RWPE2 (cell line): ENCODE measurements around the gene PHACTR1.

Experiments used
- ATAC-seq: fragments of 200-7000 bp; cut with Tn5 transposase; 3 replicates; pipeline ENCODE4 v1.9.1; 2021; ENCODE audit warnings: low read depth
- DNase-seq: peaks from one replicate; pipeline ENCODE4 v3.0.0-alpha.2; 2020; ENCODE audit warnings: low spot score
- H3K27ac ChIP-seq: fragments of 450-650 bp; 2 replicates; pipeline ENCODE4 v1.5.1; 2017; ENCODE audit warnings: mild to moderate bottlenecking; ENCODE audit not compliant: poor library complexity, severe bottlenecking
- H3K27me3 ChIP-seq: fragments of 250-450 bp; sonication (Bioruptor Pico); 2 replicates; pipeline ENCODE4 v1.5.1; 2021; ENCODE audit warnings: mild to moderate bottlenecking, moderate library complexity; ENCODE audit not compliant: insufficient read depth, poor library complexity, severe bottlenecking
- H3K36me3 ChIP-seq: fragments of 250-450 bp; sonication (Bioruptor Pico); 2 replicates; pipeline ENCODE4 v1.5.1; 2020; ENCODE audit warnings: low read depth, mild to moderate bottlenecking, moderate library complexity
- H3K4me1 ChIP-seq: fragments of 250-450 bp; sonication (Bioruptor Pico); 2 replicates; pipeline ENCODE4 v1.5.1; 2021; ENCODE audit warnings: mild to moderate bottlenecking, moderate library complexity; ENCODE audit not compliant: insufficient read depth, poor library complexity, severe bottlenecking
- H3K4me3 ChIP-seq: fragments of 250-450 bp; sonication (Bioruptor Pico); 2 replicates; pipeline ENCODE4 v1.5.1; 2021; ENCODE audit warnings: mild to moderate bottlenecking, moderate library complexity; ENCODE audit not compliant: severe bottlenecking
- H3K9me3 ChIP-seq: fragments of 250-450 bp; sonication (Bioruptor Pico); 2 replicates; pipeline ENCODE4 v1.5.1; 2021; ENCODE audit warnings: mild to moderate bottlenecking, moderate library complexity; ENCODE audit not compliant: severe bottlenecking
- CTCF ChIP-seq: fragments of 450-650 bp; IDR thresholded peaks from one replicate; pipeline ENCODE4 v1.5.1; 2017; ENCODE audit warnings: mild to moderate bottlenecking, moderate library complexity; ENCODE audit not compliant: poor library complexity, severe bottlenecking

The PHACTR1 gene

GRCh38 chr6:13184089-13184468, 467.5 kb downstream of the PHACTR1 start:
- TF ChIP-seq CTCF = no peak
- peaks cover 3% of the 10 kb centered on the region for H3K27me3 ChIP-seq

GRCh38 chr6:13184547-13184946, 468.0 kb downstream of the PHACTR1 start:
- no peak overlapping the region for H3K4me3 ChIP-seq
- no peak for TF ChIP-seq CTCF
- DNase-seq (no peak), ATAC-seq (no peak)
- peaks cover 3% of the 10 kb centered on the region for H3K27me3 ChIP-seq
- H3K9me3 ChIP-seq = no peaks in the 10 kb centered on the region
- H3K27ac ChIP-seq = no peak overlapping the region
- no peaks in the 10 kb centered on the region for H3K4me1 ChIP-seq
- no peaks in the 10 kb centered on the region for H3K36me3 ChIP-seq

More at GRCh38 chr6:13184089-13184468, 467.5 kb downstream of the PHACTR1 start:
- H3K27ac ChIP-seq = no peak overlapping the region
- no peaks in the 10 kb centered on the region for H3K9me3 ChIP-seq
- H3K36me3 ChIP-seq = no peaks in the 10 kb centered on the region
- DNase-seq (no peak), ATAC-seq (no peak)
- no peaks in the 10 kb centered on the region for H3K4me1 ChIP-seq
- H3K4me3 ChIP-seq = no peak overlapping the region

- H3K9me3 ChIP-seq = no peaks in the 10 kb centered on the region
- H3K27me3 ChIP-seq = peaks cover 3% of the 10 kb centered on the region
- H3K27ac ChIP-seq = no peak overlapping the region
- no peak for DNase-seq
- no peaks in the 10 kb centered on the region for H3K36me3 ChIP-seq
- no peak for ATAC-seq
- no peak for TF ChIP-seq CTCF
- no peak overlapping the region for H3K4me3 ChIP-seq
- no peaks in the 10 kb centered on the region for H3K4me1 ChIP-seq
Observed at GRCh38 chr6:13186861-13187260, 470.3 kb downstream of the PHACTR1 start.

GRCh38 chr6:13187692-13188091, 471.1 kb downstream of the PHACTR1 start:
- no peak for ATAC-seq
- no peaks in the 10 kb centered on the region for H3K36me3 ChIP-seq
- no peak for DNase-seq
- no peaks in the 10 kb centered on the region for H3K9me3 ChIP-seq
- peaks cover 3% of the 10 kb centered on the region for H3K27me3 ChIP-seq
- no peak overlapping the region for H3K27ac ChIP-seq
- no peak for TF ChIP-seq CTCF
- H3K4me1 ChIP-seq = no peaks in the 10 kb centered on the region
- H3K4me3 ChIP-seq = no peak overlapping the region

- ATAC-seq = no peak
- Histone ChIP-seq H3K27me3 (peaks cover 3% of the 10 kb centered on the region), H3K4me1 (no peaks in the 10 kb centered on the region), H3K36me3 (no peaks in the 10 kb centered on the region), H3K9me3 (no peaks in the 10 kb centered on the region), H3K4me3 (no peak overlapping the region), H3K27ac (no peak overlapping the region)
- no peak for TF ChIP-seq CTCF
- DNase-seq = no peak
Observed at GRCh38 chr6:13188306-13188705, 471.7 kb downstream of the PHACTR1 start.
